ENCODE data around the gene SPINT2. TPM values are rescaled to one million over a fixed set of nuclear protein-coding genes. Genes with fewer than 3 reads are reported as not detected.

SPINT2 gene
- total RNA-seq, 2 donors from 2014 or later: 349 to 932 TPM

DNA sequence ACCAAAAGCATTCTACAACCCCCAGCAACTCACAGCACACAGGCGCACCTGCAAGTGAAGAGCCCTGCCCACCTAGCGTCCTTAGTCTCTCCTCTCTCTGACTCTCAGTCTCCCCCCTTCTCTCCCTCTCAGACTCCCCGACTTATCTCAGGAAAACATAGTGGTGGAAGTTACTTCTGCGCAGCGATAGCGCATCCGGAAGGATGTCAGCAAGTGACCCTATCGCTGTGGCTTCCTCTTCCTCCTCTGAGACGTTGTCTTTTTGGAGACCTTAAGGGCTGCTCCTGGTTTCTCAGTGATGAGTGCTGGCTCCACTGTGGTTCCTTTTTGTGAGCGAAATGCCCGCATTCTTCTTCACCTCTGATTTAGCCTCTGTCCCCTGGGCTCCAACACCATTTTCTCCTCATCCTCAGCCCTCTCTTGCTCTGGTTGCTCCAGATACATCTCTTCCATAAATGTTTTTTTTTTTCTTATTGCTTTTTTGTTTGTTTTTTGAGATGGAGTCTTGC, 52.8 kb downstream of the SPINT2 start:
- no peak for TF ChIP-seq CTCF (IDR thresholded peaks at IDR 0.05)
- no peak for TF ChIP-seq POLR2AphosphoS5 (IDR thresholded peaks at IDR 0.05)
- no peak for TF ChIP-seq POLR2A (IDR thresholded peaks at IDR 0.05)
- no peaks in the 10 kb centered on the region for H3K27me3 ChIP-seq (replicated peaks; ENCODE audit: insufficient read depth)
- WGBS: 81% methylated on average over 11 of the region's 11 CpGs
- H3K4me1 ChIP-seq (replicated peaks): no peaks in the 10 kb centered on the region
- no peak for DNase-seq (ENCODE audit: low spot score)
- no peak overlapping the region for H3K4me3 ChIP-seq
- H3K9me3 ChIP-seq: no peaks in the 10 kb centered on the region
- no peak overlapping the region for H3K27ac ChIP-seq
- intact Hi-C loops (cut with DNase I): loop anchor here (5.0 kb wide), 1 partner anchor 65 kb away; no protein-coding TSS in a partner anchor
- H3K36me3 ChIP-seq: no peaks in the 10 kb centered on the region

GRCh38 chr19:38318660-38319059, 54.3 kb downstream of the SPINT2 start:
- 17% methylated on average over 6 of the region's 6 CpGs for WGBS
- no peaks in the 10 kb centered on the region for H3K27me3 ChIP-seq (replicated peaks; ENCODE audit: insufficient read depth)
- DNase-seq (ENCODE audit: low spot score): peak; percentile 83
- intact Hi-C loops (cut with DNase I): loop anchor here (5.0 kb wide), 1 partner anchor 66 kb away; no protein-coding TSS in a partner anchor
- no peak overlapping the region for H3K4me3 ChIP-seq
- no peaks in the 10 kb centered on the region for H3K9me3 ChIP-seq
- TF ChIP-seq POLR2AphosphoS5 (IDR thresholded peaks at IDR 0.05) (peak; percentile 52), POLR2A (IDR thresholded peaks at IDR 0.05) (no peak), CTCF (IDR thresholded peaks at IDR 0.05) (no peak)
- H3K36me3 ChIP-seq: no peaks in the 10 kb centered on the region
- H3K27ac ChIP-seq: peak overlapping the region in 1 of 2 donors; percentile 6
- H3K4me1 ChIP-seq (replicated peaks): no peaks in the 10 kb centered on the region

GRCh38 chr19:38319421-38320258, 55.3 kb downstream of the SPINT2 start, which contains the start of gene KCNK6:
TSS of gene KCNK6 (plus strand) at chr19:38319845. CDS start at chr19:38319951, 106 bp downstream.
- intact Hi-C loops (cut with DNase I): loop anchor here (5.0 kb wide), 1 partner anchor 67 kb away; no protein-coding TSS in a partner anchor
- H3K9me3 ChIP-seq: no peaks in the 10 kb centered on the region

GRCh38 chr19:38320969-38321339, 56.6 kb downstream of the SPINT2 start:
- no peaks in the 10 kb centered on the region for H3K36me3 ChIP-seq
- WGBS: 91% methylated on average over 3 of the region's 3 CpGs
- no peak for TF ChIP-seq POLR2AphosphoS5 (IDR thresholded peaks at IDR 0.05)
- no peak for TF ChIP-seq POLR2A (IDR thresholded peaks at IDR 0.05)
- no peak for TF ChIP-seq CTCF (IDR thresholded peaks at IDR 0.05)
- no peaks in the 10 kb centered on the region for H3K4me1 ChIP-seq (replicated peaks)
- peak overlapping the region in 1 of 2 donors; percentile 52 for H3K4me3 ChIP-seq
- no peaks in the 10 kb centered on the region for H3K9me3 ChIP-seq
- DNase-seq (ENCODE audit: low spot score): no peak
- H3K27ac ChIP-seq: peak overlapping the region in 1 of 2 donors; percentile 76
- intact Hi-C loops (cut with DNase I): no loop called here
- H3K27me3 ChIP-seq (replicated peaks; ENCODE audit: insufficient read depth): no peaks in the 10 kb centered on the region

More at GRCh38 chr19:38319421-38320258, 55.3 kb downstream of the SPINT2 start, which contains the start of gene KCNK6:
- TF ChIP-seq POLR2AphosphoS5 (IDR thresholded peaks at IDR 0.05) (peak; percentile 18), POLR2A (IDR thresholded peaks at IDR 0.05) (peak; percentile 80), CTCF (IDR thresholded peaks at IDR 0.05) (no peak)
- Histone ChIP-seq H3K4me3 (peak within 1 kb of the TSS; percentile 52), H3K27ac (peak within 1 kb of the TSS; percentile 64 to 76), H3K36me3 (no peaks in the 10 kb centered on the region), H3K4me1 (replicated peaks) (no peaks in the 10 kb centered on the region), H3K27me3 (replicated peaks; ENCODE audit: insufficient read depth) (no peaks in the 10 kb centered on the region)
- peak; percentile 57 for DNase-seq (ENCODE audit: low spot score)
- 5% methylated on average over 73 of the region's 76 CpGs for WGBS
